GM12875 (cell line): ENCODE data around the gene OR4K5.
"Not testable (repeated sequence)": the region's sequence is repeated elsewhere in the genome, so short reads cannot be mapped to it uniquely, and the experiment has no call there.

Source experiments
- H3K4me3 ChIP-seq: one replicate; pipeline ENCODE4 v1.5.1; 2011; ENCODE audit warnings: low read depth, low read length, control low read depth
- TF ChIP-seq, protein P1 (sequence below): IDR thresholded peaks from 2 replicates; pipeline ENCODE4 v1.5.1; 2011; ENCODE audit warnings: low read depth, mild to moderate bottlenecking, control low read depth, inconsistent platforms, low read length, moderate library complexity, borderline replicate concordance; ENCODE audit not compliant: insufficient read depth

The OR4K5 gene

GRCh38 chr14:19947413-19948090, 27.1 kb downstream of the OR4K5 start:
- no peak overlapping the region for H3K4me3 ChIP-seq
- TF ChIP-seq, protein P1, sequence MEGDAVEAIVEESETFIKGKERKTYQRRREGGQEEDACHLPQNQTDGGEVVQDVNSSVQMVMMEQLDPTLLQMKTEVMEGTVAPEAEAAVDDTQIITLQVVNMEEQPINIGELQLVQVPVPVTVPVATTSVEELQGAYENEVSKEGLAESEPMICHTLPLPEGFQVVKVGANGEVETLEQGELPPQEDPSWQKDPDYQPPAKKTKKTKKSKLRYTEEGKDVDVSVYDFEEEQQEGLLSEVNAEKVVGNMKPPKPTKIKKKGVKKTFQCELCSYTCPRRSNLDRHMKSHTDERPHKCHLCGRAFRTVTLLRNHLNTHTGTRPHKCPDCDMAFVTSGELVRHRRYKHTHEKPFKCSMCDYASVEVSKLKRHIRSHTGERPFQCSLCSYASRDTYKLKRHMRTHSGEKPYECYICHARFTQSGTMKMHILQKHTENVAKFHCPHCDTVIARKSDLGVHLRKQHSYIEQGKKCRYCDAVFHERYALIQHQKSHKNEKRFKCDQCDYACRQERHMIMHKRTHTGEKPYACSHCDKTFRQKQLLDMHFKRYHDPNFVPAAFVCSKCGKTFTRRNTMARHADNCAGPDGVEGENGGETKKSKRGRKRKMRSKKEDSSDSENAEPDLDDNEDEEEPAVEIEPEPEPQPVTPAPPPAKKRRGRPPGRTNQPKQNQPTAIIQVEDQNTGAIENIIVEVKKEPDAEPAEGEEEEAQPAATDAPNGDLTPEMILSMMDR, result no peak

GRCh38 chr14:19949218-19949617, 28.8 kb downstream of the OR4K5 start:
- H3K4me3 ChIP-seq, result no peak overlapping the region
- TF ChIP-seq, protein P1, result no peak

DNA sequence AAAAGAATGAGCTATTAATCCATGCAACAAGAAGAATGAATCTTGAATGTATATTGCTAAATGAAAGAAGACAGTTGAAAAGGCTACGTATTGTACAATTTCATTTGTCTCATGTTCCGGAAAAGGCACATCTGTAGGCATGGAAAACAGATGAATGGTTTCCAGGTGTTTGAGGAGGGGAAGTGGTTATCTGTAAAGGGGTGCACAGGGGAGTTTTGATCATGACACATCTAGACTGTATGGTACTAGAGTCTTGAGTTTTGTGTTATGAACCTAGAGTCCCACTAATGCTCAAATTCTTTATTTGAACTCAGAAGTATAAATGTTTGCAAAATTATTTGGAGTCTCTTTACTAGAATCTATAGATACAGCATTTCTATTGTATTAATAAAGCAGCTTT, 49.3 kb downstream of the OR4K5 start:
- H3K4me3 ChIP-seq, result not testable (repeated sequence)
